Subcutaneous abdominal adipose tissue (tissue), 5 donors: ENCODE measurements around the gene HDHD3.
"Not testable (repeated sequence)": the region's sequence is repeated elsewhere in the genome, so short reads cannot be mapped to it uniquely, and the experiment has no call there.

Experiments used
- H3K27ac ChIP-seq: one replicate; pipeline ENCODE4 v1.7.0; 2013; ENCODE audit warnings: low read depth, mild to moderate bottlenecking, inconsistent platforms, low read length, moderate library complexity
- H3K27me3 ChIP-seq, 5 donors: one replicate each; pipeline ENCODE4 v1.7.0; 2013; ENCODE audit warnings: low read length in 5 of 5, inconsistent platforms in 1 of 5; ENCODE audit not compliant: control insufficient read depth in 5 of 5, insufficient read depth in 4 of 5
- H3K36me3 ChIP-seq, 5 donors: one replicate each; pipeline ENCODE4 v1.7.0; 2013; ENCODE audit warnings: low read length in 5 of 5; ENCODE audit not compliant: control insufficient read depth in 5 of 5, insufficient read depth in 5 of 5
- H3K4me1 ChIP-seq, 5 donors: one replicate each; pipeline ENCODE4 v1.7.0; 2013; ENCODE audit warnings: low read length in 5 of 5, mild to moderate bottlenecking in 3 of 5, moderate library complexity in 1 of 5; ENCODE audit not compliant: control insufficient read depth in 5 of 5, insufficient read depth in 5 of 5
- H3K4me3 ChIP-seq, 5 donors: one replicate each; pipeline ENCODE4 v1.7.0; 2013; ENCODE audit warnings: low read length in 5 of 5, low read depth in 1 of 5
- H3K9ac ChIP-seq, 5 donors: one replicate each; pipeline ENCODE4 v1.7.0; 2013; ENCODE audit warnings: low read length in 5 of 5, mild to moderate bottlenecking in 4 of 5, moderate library complexity in 3 of 5
- H3K9me3 ChIP-seq, 5 donors: one replicate each; pipeline ENCODE4 v1.7.0; 2013; ENCODE audit warnings: low read length in 5 of 5; ENCODE audit not compliant: control insufficient read depth in 5 of 5
- donor health status: healthy.
- donor health status: healthy.
- donor health status: healthy.
- donor health status: healthy.
- donor health status: healthy.

The HDHD3 gene

DNA sequence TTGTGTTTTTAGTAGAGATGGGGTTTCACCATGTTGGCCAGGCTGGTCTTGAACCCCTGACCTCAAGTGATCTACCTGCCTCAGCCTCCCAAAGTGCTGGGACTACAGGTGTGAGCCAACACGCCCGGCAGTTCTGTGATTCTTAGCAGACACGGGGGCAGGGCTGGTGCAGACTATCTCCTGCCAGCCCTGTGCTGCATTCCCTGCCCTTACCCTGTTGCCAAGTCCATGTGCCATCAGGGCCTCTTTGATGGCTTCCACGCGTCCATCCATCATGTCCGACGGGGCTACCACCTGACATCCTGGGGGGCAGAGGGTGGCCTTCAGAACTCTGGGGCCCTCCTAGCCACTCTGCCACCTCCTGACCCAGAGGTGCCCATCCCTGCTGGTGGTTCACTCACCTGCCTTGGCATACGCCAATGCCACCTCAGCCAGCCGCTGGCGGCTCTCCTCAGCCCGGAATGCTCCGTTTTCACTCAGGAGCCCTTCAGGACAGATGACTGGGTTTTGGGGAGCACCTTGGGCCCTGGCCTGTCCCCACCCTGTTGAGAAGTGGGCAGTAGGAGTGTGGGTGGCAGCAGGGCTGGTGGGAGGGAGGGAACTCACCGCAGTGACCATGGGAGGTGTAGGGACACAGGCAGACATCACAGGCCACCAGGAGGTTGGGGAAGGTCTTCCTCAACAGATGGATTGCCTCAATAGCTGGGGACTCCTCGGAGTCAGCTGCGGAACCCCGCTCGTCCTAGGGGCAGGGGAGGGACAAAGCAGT, 13.6 kb upstream of the HDHD3 start:
- Histone ChIP-seq H3K27ac (no peak overlapping the region), H3K9ac (peak overlapping the region in 2 of 5 donors; percentile 7 to 13), H3K9me3 (no peaks in the 10 kb centered on the region), H3K4me3 (no peak overlapping the region), H3K4me1 (peaks cover 4 to 35% (median 26%) of the 10 kb centered on the region in 5 donors), H3K36me3 (peaks cover 4 to 71% (median 66%) of the 10 kb centered on the region in 5 donors), H3K27me3 (no peaks in the 10 kb centered on the region)

GRCh38 chr9:113389451-113389850, 12.7 kb upstream of the HDHD3 start:
- H3K9me3 ChIP-seq, result no peaks in the 10 kb centered on the region
- H3K27ac ChIP-seq, result no peak overlapping the region
- no peak overlapping the region for H3K4me3 ChIP-seq
- H3K4me1 ChIP-seq, result peaks cover 4 to 30% (median 25%) of the 10 kb centered on the region in 5 donors
- peaks cover 4 to 71% (median 62%) of the 10 kb centered on the region in 5 donors for H3K36me3 ChIP-seq
- H3K9ac ChIP-seq, result no peak overlapping the region
- H3K27me3 ChIP-seq, result no peaks in the 10 kb centered on the region

DNA sequence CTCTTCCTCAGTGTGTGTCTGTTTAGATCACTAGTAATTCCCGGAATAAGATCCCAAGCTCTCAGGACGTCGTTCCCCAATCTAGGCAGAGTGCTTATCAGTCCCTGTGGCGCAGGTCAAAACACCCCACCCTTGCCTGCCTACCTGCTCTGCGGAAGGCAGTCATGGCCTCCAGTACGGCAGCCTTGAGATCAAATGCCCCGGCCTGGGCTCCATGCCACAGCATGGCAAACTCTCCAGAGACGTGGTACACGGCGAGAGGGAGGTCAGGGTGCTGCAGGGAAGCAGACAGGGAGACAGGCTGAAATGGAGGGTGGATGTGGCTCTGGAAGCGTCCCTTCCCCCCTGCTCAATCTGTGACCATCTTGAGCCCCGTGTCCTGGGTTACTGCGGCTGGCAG, 12.0 kb upstream of the HDHD3 start:
- Histone ChIP-seq H3K27me3 (no peaks in the 10 kb centered on the region), H3K4me1 (peaks cover 4 to 30% (median 25%) of the 10 kb centered on the region in 5 donors), H3K9me3 (no peaks in the 10 kb centered on the region), H3K27ac (no peak overlapping the region), H3K36me3 (peaks cover 4 to 71% (median 62%) of the 10 kb centered on the region in 5 donors), H3K4me3 (no peak overlapping the region), H3K9ac (no peak overlapping the region)

DNA sequence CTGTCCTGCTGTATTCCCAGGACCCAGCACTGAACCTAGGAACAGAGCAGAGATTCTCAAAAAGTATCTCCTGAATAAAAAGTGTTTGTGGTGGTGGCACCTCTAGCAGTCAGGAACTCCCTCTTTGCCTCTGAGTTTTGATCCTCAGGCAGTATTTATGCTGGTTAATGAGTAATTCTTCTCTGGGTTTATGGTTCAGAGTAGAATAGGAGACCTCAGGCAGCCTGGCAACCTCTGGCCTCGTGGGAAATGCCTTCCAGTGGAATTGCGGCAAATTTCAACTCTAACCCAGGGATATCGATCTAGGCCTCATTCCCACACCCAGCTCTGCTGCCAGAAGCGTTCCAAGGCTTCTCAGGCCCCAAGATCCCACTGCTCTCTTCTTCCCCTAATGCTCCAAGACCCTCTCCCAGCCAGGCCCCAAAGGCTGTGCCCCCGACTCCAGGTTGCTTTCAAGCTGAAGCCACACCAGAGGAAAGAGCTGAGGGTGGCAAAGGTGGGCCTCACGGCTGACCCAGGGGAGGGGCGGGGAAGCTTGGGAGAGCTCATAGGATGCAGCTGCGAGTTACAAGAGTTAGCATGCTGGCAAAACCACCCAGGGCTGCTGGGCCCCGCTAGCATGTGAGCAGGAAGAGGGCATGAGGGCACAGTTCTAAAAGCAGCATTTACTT, 10.9 kb upstream of the HDHD3 start:
- H3K9me3 ChIP-seq, result no peaks in the 10 kb centered on the region
- peak overlapping the region; percentile 49 for H3K27ac ChIP-seq
- peaks cover 4 to 61% (median 57%) of the 10 kb centered on the region in 5 donors for H3K36me3 ChIP-seq
- H3K4me1 ChIP-seq, result peaks cover 4 to 30% (median 25%) of the 10 kb centered on the region in 5 donors
- H3K9ac ChIP-seq, result peak overlapping the region in 2 of 5 donors; percentile 8 to 26
- H3K27me3 ChIP-seq, result no peaks in the 10 kb centered on the region
- H3K4me3 ChIP-seq, result no peak overlapping the region

DNA sequence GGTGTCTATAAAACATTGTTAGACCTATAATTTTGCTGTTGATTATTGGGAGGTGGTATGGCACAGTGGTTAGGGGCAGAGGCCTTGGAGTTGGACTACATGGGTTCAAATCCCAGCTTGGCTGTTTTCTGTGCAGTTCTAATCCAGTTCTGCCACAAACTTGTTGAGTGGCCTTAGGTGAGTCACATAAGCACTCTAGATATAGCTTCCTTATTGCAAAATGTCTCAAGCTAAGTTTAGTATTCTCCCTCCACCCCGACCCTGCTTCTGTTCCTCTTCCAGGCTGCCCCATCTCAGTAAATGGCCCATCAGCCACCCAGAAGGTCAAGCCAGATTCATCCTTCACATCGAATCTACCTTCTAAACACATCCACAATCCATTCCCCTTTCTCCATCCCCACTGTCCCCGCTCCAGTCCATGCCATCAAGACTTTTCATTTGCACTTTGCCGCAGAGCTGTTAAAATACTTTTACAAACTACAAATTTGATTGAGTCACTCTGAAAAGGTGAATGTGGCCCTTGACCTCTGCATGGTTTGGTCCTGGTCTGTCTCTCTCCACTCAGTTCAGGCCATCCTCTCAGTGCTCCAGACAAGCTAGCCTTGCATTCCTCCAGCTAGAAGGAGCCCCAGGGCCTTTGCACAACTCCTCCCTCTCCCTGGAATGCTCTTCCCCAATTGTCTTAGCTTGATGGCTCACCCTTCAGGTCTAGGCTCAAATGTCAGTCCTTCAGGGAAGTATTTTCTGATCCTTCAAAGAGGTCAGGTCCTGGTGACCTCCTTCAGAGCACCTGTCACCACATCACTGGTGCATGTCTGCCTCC, 10.0 kb upstream of the HDHD3 start:
- peaks cover 0 to 52% (median 49%) of the 10 kb centered on the region in 5 donors for H3K36me3 ChIP-seq
- H3K4me1 ChIP-seq, result peaks cover 4 to 30% (median 25%) of the 10 kb centered on the region in 5 donors
- H3K27me3 ChIP-seq, result no peaks in the 10 kb centered on the region
- H3K9ac ChIP-seq, result no peak overlapping the region
- no peaks in the 10 kb centered on the region for H3K9me3 ChIP-seq
- no peak overlapping the region for H3K4me3 ChIP-seq
- peak overlapping the region; percentile 49 for H3K27ac ChIP-seq

GRCh38 chr9:113381909-113382411, 5.2 kb upstream of the HDHD3 start:
- no peaks in the 10 kb centered on the region for H3K27me3 ChIP-seq
- H3K27ac ChIP-seq, result no peak overlapping the region
- no peak overlapping the region for H3K4me3 ChIP-seq
- peaks cover 0 to 9% (median 3%) of the 10 kb centered on the region in 5 donors for H3K4me1 ChIP-seq
- peaks cover 0 to 6% (median 4%) of the 10 kb centered on the region in 5 donors for H3K36me3 ChIP-seq
- H3K9ac ChIP-seq, result no peak overlapping the region
- no peaks in the 10 kb centered on the region for H3K9me3 ChIP-seq

DNA sequence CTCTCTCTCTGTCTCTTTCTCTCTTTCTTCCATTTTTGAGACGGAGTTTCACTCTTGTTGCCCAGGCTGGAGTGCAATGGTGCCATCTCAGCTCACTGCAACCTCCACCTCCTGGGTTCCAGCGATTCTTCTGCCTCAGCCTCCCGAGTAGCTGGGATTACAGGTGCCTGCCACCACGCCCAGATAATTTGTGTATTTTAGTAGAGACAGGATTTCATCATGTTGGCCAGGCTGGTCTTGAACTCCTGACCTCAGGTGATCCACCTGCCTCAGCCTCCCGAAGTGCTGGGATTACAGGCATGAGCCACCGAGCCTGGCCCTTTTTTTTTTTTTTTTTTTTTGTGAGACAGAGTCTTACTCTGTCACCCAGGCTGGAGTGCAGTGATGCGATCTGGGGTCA, 4.7 kb upstream of the HDHD3 start:
- not testable (repeated sequence) for H3K27ac ChIP-seq, H3K9ac ChIP-seq, H3K27me3 ChIP-seq, H3K9me3 ChIP-seq, H3K4me3 ChIP-seq, H3K36me3 ChIP-seq, H3K4me1 ChIP-seq

DNA sequence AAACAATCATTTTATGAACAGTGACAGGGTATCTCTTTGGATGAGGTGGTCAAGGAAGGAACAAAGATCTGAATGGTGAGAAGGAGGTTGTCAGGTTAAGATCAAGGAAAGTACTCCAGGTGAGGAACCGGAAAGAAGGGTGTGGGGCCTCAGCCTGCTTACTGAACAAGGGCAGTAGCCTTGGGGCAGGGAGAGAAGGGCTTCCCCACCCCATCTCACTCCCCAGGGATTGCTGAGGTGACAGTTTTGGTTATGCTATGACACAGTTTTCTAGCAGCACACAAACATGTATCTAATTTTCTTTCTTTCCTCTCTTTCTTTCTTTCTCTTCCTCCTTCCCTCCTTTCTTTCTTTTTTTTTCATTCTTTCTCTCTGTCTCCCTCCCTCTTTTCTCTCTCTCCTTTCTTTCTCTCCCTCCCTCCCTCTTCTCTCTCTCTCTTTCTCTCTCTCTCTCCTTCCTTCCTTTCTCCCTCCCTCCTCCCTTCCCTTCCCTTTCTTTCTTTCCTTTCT, 4.1 kb upstream of the HDHD3 start:
- no peak overlapping the region for H3K4me3 ChIP-seq
- H3K27me3 ChIP-seq, result no peaks in the 10 kb centered on the region
- H3K4me1 ChIP-seq, result peaks cover 0 to 8% (median 3%) of the 10 kb centered on the region in 5 donors
- no peak overlapping the region for H3K9ac ChIP-seq
- no peaks in the 10 kb centered on the region for H3K9me3 ChIP-seq
- no peak overlapping the region for H3K27ac ChIP-seq
- peaks cover 0 to 2% (median 0%) of the 10 kb centered on the region in 5 donors for H3K36me3 ChIP-seq

- not testable (repeated sequence) for H3K9me3 ChIP-seq, H3K27ac ChIP-seq, H3K9ac ChIP-seq, H3K4me3 ChIP-seq, H3K36me3 ChIP-seq, H3K27me3 ChIP-seq
- H3K4me1 ChIP-seq, result peaks cover 0 to 17% (median 11%) of the 10 kb centered on the region in 5 donors
Measured at GRCh38 chr9:113379829-113380210, 3.0 kb upstream of the HDHD3 start.
